Airway epithelial cell (primary cell): Measurements from ENCODE around the gene FSIP2. TPM values are rescaled to one million over a fixed set of nuclear protein-coding genes. Genes with fewer than 3 reads are reported as not detected.

Experiments used
- total RNA-seq: library from RNA; depleted of rRNA; stranded (reverse); fragments of >200 nt; gene quantifications from 2 replicates; pipeline ENCODE4 v1.2.3, GENCODE V29; 2015

The FSIP2 gene
- total RNA-seq, result 0.56 and 0.85 TPM in 2 replicates

GRCh38 chr2:185738679-185739472, at the start of gene FSIP2:
FSIP2 (plus strand) TSS chr2:185738804; CDS start chr2:185738895, 91 bp downstream.

